ENCODE measurements around the gene MKX.

- TF ChIP-seq CTCF (IDR thresholded peaks at IDR 0.05) (no peak), POLR2AphosphoS5 (IDR thresholded peaks at IDR 0.05; ENCODE audit: low read depth, low read length) (no peak), REST (IDR thresholded peaks at IDR 0.05; ENCODE audit: insufficient read depth in 1 of 2, low read depth in 2 of 2, low read length in 1 of 2) (no peak)
These were observed 46.7 kb downstream of the MKX start for GRCh38 chr10:27698961-27699360.

All from Panc1 (cell line).